OCI-LY7 (cell line): Measurements from ENCODE around the gene FAM240A.

Experiments used
- EZH2phosphoT487 ChIP-seq: fragments of 200-600 bp; sonication (generic); IDR thresholded peaks from 2 replicates; pipeline ENCODE4 v1.6.1; 2018; ENCODE audit warnings: low read depth, borderline replicate concordance, mild to moderate bottlenecking, mixed run types, antibody characterized with exemption, low read length, moderate library complexity, mixed read lengths
- TF ChIP-seq, protein P1 (sequence below): fragments of 200-600 bp; sonication (generic); conservative IDR thresholded peaks from 2 replicates; pipeline ENCODE4 v1.5.1; 2014; ENCODE audit warnings: mild to moderate bottlenecking, antibody characterized with exemption, low read length, moderate library complexity, mixed read lengths

DNA sequence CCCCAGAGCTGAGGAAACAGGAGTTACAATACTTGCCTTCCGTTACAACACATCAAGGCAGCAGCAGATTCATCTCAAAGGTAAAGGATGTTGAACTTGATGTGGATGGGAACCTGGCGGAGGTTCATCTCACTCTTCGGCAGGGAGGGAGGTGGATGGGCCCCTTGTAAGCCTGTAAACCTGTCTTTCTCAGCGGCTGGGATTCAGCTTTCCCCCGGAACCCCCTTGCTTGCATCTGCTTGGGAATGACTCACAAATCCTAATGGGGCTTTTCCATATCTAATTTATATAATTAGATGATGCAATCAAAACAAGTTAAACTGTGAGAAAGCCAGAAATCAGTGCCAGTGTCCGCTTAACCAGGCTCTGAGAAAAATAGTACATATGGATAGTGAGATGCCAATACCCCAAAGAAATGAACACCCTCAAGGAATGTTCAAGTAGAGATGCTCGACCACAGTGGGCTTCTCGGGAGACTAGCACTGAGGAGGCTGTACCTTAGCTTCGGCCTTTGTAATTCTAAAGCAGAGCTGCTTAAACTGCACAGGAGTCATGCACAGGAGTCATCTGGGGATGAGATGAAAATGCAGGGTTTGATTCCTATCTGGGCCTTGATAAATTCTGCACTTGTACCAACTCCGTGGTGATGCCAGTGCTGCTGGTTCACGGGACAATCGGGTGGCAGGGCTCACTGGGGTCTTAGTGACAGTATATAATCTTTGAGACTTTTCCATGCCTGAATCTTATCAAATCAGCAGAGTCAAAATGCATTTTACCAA, 2.2 kb upstream of the FAM240A start:
- TF ChIP-seq, protein P1, sequence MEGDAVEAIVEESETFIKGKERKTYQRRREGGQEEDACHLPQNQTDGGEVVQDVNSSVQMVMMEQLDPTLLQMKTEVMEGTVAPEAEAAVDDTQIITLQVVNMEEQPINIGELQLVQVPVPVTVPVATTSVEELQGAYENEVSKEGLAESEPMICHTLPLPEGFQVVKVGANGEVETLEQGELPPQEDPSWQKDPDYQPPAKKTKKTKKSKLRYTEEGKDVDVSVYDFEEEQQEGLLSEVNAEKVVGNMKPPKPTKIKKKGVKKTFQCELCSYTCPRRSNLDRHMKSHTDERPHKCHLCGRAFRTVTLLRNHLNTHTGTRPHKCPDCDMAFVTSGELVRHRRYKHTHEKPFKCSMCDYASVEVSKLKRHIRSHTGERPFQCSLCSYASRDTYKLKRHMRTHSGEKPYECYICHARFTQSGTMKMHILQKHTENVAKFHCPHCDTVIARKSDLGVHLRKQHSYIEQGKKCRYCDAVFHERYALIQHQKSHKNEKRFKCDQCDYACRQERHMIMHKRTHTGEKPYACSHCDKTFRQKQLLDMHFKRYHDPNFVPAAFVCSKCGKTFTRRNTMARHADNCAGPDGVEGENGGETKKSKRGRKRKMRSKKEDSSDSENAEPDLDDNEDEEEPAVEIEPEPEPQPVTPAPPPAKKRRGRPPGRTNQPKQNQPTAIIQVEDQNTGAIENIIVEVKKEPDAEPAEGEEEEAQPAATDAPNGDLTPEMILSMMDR: no peak
- TF ChIP-seq EZH2phosphoT487: no peak
